ENCODE measurements around the gene RHEB.

Gene RHEB

DNA sequence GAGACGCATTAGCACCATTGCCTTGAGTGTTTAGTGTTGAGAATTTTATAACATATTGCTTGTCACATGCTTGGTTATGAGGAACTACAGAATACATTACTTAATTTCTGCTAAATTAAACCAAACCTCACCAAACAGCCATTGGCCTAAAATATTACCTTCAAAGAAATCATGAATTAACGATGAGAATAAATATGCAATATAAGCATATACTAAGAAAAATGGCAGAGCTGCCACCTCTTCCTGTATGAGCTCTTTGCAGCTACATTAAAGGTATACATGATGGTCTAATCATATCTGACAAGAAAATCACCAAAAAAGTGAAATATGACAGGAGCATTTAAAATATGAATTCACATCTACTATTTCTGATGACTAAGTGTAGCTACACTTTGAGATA is 5.2 kb upstream of the RHEB start:
- DNase-seq: no peak

DNA sequence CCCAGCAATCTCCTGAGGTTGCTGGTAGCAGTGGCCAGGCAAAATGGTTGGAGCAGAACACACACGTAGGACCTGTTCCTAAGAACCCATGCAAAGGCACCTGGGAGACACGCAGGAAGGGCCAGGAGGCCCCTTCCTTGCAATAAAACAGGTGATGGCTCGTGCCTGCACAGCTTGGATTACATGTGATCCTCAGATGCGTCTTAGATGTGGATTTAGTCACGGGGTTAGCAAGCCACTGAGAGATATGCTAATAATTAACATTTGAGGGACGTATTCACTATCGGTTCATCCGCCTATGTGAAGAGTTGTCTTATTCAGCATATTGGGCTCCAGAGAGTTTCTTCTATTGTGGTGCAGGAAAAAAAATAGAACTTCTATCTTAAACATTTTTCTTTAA is 4.6 kb upstream of the RHEB start:
- no peak for DNase-seq

DNA sequence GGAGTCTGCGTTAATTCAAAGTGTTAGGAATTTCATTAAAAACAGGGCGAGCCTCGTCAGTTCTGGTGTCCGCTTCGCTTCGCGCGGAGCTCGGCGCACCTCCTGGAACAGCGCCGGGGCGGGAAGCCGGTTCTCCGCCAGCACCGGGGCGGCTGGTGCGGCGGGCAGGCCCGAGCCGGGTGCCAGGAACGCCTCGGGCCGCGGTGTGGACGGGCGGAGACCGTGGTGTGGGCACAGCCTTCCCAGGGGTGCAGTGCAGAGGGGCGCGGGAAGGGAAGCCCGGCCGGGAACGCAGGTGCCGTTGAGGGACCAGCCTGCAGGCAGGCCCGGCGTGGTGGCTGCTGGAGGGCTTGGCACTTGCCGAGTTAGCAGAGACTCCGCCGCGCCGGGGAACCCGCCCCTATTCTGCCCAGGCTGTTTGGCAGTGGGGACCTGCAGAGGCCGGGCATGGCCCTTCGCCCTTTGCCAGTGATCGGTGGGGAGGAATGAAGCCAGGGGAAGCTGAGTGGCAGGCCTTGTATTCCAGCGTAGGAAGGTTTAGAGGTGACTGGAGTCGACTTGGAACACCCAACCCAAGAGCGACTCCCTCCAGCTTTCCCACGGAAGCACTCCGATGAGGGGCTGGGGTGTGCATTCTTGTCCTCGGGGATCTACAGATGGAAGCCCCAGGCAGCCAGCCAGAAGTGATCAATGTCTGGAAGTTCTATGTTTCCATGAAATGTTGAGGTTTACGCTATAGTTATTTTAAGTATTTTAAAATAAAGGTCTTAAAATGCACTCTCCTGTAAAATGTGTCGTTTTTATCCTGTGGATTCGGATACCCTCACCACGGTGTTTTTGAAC is 945 bp upstream of the RHEB start:
- peak in 3 of 5 experiments; percentile 2 to 42 (median 18) for DNase-seq

DNA sequence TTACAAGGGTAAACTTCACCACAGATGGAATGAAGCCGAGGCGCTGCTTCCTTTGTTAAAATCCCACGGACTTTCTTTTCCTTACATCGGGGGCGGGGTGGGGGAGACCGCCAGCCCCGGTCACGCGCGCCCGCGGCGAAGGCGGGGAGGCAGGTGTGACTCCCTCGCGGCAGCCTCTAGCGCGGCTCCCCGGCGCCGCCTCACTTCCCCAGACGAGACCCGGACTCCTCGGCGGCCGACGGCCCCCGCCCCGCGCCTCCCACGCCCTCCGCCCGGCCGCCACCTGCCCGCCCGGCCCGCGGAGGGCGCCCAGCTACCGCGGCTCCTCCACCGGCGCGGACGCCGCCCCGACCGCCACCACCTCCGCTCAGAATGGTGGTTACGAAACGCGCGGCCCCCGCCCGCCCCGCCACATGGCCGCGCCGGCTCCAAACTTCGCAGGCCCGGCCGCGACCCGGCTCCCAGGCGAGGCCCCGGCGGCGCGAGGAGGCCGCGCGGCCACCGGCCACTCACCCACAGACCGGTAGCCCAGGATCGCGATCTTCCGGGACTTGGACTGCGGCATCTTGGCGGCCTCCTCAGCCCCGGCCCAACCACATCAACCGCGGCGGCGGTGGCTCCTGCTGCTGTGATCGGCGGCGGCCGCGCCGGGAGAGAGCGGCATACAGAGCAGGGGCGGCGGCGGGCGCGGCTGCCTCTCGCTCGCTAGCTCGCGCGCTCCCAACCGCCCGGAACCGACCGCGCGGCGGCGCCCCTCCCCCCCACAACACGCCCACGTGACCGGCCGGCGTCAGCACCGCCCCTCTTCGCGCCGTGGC is 539 bp downstream of the RHEB start:
- peak; percentile 32 to 68 (median 57) for DNase-seq

DNA sequence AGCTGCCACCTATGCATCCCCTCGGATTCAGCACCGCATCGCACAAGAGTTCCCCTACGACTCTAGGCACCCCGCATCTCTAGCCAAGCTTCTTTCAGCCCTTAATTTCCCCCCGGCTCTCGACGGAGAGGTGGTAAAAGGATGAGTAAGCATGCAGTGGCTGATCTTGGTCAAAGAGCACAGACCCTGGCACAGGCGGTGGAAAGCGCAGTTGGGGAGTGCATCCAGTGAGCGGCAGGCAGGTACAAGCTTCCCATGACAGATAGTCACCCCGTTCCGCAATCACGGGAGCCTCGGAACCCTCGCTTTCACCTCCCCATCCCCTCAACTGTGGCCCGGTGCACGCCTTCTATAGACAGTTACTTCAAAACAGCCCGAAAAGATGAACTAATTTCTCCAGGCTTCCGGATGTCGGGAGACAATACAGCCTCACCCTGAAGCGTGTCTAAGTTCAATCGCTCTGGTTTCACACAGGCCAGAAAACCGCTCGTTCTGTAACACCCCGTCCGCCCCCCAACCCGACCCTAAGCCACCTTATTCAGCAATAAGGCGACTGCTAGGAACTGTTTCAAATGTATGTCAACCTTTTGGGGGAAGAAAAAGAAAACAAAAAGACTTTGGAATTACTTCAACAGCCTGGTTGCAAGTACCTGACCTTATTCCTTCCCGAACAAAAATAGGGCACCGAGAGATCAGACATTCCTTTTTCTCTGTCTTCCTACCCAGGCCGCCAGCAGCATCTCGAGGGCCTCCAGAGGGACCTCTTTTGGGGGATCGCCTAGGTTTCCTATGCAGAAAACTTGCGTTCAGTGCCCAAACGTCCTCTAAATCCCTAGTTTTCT is 1.4 kb downstream of the RHEB start:
- peak in 4 of 5 experiments; percentile 15 to 73 (median 45) for DNase-seq

DNA sequence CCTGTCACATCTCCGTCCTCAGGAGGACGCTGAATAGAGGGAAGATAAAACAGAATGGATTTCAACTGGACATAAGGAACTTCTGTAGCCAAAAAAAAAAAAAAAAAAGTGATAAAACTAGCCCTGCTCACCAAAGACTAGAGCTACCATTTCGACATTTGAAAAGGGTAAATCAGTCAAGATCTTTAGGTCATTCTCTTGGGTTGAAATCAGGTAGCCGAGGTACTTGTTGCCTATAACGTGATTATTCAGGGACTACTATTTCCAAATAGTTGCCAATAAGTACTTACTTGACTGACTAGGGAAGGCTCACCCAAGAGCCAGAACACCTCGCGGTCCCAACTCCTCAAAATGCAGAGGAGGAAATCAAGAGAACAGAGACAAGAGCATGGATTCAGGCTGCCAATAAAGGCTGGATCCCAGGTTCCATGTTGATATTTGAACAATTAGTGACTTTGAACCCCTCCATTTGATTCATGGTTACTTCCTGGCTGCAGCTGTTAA is 2.0 kb downstream of the RHEB start:
- DNase-seq: no peak

DNA sequence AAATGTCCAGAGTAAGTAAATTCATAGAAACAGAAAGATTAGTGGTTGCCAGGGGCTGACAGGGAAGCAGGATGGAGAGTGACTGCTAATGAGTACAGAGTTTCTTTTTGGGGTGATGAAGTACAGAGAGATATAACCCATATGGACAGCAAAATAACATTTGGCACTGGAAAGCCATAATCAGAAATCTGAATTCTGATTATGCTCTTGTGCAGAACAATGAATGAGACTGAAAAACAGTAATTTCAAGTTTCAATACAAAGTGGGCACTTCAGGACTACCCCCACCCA is 4.5 kb downstream of the RHEB start:
- no peak for DNase-seq

DNA sequence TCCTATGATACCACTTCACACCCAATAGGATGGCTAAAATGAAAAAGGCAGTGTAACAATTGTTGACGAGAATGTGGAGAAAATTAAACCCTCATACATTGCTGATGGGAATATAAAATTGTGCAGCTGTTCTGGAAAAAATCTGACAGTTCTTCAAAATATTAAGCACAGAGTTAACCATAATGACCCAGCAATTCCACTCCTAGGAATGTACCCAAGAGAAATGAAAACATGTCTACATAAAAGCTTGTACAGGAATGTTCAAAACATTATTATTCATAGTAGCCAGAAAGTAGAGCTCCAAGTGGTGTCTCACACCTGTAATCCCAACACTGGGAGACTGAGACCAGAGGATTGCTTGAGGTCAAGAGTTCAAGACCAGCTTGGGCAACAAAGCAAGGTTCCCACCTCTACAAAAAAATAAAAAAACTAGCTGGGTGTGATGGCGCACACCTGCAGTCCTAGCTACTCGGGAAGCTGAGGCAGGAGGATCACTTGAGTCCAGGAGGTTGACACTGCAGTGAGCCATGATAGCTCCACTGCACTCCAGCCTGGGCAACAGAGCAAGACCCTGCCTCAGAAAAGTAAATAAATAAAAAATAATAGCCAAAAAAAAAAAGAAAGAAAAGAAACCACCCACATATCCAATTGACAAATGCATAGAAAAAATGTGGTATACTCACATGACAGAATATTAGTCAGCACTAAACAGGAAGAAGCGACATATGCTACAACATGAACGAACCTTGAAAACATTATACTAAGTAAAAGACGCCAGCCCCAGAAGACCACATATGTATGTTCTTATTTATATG is 5.0 kb downstream of the RHEB start:
- peak in 1 of 5 experiments; percentile 45 for DNase-seq

DNA sequence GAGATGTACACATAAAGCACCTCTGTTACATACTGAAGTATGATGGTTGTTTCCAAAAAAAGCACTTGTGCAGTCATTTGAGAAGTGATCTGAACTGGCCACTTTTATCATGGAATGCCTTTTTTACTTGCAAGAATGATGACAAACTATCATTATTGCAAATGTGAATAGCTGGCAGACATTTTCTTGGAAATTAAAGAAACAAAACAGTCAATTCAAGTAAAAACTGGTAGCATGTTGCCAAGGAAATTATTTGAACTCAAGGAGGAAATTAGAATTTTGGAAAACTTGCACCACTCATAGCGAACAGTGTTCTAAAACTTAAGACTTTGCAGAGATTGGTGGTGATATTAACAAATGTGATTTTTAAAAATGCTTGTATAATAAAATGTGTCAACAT is 6.6 kb downstream of the RHEB start:
- DNase-seq: no peak

DNA sequence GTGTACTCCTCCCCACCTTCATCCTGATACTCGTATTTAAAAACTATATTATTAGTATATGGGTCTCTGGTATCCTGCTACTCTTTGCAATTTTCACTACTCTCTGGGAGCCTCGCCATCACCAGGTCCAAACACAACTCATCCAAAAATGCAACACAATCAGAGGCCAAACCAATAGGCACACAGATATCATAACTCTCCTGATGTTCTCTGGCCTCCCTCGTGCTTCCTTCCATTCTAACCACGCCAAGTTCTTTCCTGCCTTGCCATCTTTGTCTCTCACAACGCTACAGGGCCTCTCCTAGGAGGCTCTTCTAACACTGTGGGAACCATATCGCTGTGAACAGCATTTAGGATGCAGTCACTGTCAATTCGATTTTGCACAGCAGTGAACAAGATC is 7.3 kb downstream of the RHEB start:
- DNase-seq: no peak

DNA sequence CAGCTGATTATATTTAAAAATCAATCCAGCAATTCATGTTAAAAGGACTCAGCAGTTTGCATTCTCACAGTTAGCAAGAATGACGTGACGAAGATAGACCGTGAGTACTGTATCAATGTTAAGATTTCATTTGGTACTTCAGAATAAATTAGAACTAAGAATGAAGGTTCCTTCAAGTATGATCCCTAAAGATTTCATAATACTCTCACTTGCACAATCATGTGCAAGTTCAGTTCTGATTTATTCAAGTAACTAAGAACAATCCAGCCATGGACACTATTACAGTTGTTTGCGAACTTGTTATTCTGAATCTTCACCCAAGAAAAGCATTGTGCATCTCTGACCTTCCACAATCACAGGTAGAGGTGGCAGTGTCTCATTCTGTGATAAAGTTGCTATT is 7.7 kb downstream of the RHEB start:
- no peak for DNase-seq

DNA sequence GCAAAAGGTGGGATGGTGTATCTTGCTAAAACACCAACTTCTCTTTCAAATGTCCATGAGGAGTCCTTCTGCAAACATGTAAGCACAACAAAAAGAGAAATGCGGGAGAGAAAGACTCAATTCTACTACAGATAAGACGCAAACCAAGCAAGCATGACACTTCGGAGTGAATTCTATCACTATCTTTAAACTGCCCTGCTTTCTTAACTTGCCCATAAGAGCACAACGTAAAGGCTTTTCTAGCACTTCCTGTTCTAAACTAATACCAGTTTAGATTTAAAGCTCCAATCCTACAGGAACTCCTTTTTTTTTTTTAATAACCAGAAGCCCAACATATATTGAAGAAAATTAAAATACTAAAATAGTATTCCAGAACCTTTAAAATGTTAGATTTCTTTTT is 8.4 kb downstream of the RHEB start:
- no peak for DNase-seq

DNA sequence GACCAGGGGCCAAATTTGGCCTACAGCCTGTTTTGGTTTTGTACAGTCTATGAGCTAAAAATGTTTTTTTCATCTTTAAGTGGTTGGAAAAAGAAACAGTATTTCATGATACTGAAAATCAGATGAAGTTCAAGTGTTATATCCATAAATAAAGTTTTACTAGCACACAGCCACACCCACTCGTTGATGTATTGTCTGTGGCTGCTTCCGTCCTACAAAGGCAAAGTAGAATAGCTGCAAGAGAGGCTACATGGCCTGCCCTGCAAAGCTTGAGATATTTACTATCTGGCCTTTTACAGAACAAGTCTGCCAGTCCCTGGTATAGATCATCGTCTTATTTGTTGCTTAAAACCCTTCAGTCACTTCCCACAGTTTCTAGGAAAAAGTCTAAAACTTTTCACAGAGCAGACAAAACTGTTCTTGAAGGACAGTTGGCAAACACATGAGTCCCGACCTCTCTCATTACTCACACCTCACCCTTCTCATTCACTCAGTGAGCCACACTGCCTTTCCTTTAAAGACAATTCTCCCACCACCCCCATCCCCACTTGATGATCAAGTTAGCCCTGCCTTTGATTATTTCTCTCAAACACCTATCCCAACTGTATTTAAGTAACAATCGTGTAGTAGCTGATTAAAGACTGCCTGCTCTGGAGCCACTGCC is 9.9 kb downstream of the RHEB start:
- DNase-seq: no peak

DNA sequence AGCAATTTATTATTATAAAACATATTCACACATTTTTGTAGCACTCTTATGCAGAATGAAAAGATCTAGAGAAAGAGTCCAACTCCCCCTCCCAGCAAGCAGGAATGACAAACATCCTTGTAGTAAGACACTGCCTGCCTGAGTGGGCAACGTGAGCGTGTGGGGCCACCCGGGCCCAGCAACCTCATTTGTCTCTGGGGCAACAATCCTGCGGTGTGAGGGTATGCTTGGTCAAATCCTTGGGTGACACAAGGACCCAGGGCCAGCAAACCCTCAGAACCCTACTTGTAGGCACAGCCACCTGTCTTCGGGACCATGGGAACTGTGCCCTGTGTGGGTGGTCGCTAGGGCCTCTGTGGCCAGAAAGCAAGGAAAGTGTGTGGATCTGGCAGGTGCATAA is 10.7 kb downstream of the RHEB start:
- DNase-seq: no peak

DNA sequence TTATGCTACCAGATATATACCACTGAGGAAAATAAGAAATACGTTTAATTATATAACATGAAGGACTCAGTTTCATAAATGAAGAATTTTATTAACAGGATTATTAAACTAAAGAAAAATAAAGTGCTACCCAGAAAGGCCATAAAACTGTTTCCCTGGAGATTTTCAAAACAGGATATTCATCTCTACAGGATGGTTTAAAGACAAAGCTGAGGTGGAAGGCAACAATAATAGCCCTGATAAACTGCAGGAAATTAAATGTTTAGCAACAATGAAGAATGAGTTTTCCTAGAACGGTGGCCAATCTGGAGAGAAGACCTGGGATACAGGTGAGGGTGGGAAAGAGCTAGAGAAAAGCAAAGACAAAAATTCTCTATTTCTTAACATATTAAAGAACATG is 11.9 kb downstream of the RHEB start:
- DNase-seq: no peak

DNA sequence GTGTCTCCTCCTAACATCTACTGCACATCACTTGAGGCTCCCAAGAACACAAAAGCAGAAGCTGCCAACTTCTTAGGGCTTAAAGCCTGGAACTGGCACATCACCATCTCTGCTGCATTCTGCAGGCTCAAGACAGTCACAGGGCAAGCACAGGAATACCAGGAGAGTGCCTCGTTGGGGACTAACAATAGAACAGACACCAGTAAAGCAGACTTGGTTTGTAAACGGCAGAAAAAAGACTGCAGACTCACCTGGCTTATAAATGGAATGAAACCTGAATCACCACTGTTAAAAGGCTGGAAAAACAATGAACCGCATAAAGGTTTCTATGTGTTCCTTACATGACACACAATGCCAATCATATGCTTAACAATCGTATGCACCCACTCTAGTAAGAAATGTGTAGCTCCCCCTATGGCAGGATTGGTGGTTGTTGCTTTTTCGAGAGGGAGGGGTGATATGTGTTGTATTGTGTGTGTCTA is 12.8 kb downstream of the RHEB start:
- peak in 1 of 5 experiments; percentile 14 for DNase-seq

DNA sequence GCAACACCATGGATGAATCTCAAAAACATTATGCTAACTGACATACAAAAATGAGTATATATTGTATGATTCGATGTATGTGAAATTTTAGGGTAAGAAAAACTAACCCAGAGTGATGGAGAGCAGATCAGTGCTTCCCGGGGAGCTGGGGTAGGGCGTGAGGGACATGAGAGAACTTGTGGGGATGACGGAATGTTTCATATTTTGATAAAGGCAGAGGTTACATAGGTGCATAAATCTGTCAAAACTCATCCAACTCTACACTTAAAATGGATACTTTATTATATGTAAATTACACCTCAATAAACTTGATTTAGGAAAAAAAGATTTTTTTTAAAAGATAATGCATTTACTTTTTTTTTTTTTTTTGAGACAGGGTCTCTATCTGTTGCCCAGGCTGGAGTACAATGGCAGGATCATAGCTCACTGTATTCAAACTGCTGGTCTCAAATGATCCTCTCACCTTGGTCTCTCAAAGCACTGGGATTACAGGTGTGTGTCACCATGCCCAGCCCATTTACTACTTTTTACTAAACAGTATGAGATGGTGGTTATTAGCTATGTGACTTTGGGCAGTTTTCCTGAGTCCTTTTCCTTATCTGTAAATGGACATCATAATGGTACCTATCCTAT is 13.7 kb downstream of the RHEB start:
- no peak for DNase-seq

DNA sequence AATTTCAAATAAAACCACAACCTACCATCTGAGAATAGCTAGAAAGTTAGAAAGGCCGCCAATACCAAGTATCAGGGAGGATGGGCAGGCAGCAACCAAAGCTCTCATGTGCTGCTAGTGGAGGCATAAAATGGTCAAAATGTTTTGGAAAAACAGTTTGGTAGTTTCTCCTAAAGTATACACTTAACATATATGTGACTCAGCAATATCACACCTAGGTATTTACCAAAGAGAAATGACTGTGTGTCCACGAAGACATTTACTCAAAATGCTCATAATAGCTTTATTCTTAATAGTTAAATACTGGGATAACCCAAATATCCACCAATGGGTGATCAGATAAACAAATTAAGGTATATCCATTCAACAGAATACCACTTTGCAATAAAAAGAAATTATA is 14.3 kb downstream of the RHEB start:
- DNase-seq: peak in 1 of 5 experiments; percentile 13

DNA sequence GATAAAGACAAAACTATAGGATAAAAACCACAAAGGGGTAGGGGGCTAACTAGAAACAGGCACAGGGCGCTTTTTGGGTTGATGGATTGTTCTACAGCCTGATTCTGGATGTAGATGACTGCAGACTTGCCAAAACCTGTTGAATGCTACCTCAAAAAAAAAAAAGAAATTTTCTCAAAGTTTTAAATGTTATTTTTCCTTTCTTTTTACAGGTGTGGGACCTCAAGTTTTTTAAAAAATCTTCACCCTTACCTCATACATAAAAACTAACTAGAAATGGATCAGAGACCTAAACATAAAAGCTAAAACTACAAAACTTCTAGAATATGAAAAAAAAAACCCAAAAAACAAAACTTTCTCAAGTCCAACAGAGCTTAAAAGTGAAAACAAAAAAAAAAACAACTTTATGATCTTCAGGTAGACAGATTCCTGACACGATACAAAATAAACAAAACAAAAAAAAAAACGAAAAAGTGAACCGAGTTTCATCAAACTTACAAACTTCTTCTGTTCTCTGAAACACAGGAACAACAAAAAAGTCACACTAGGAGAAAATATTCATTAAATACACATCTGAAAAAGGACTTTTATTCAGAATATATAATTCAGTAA is 14.9 kb downstream of the RHEB start:
- DNase-seq: no peak

DNA sequence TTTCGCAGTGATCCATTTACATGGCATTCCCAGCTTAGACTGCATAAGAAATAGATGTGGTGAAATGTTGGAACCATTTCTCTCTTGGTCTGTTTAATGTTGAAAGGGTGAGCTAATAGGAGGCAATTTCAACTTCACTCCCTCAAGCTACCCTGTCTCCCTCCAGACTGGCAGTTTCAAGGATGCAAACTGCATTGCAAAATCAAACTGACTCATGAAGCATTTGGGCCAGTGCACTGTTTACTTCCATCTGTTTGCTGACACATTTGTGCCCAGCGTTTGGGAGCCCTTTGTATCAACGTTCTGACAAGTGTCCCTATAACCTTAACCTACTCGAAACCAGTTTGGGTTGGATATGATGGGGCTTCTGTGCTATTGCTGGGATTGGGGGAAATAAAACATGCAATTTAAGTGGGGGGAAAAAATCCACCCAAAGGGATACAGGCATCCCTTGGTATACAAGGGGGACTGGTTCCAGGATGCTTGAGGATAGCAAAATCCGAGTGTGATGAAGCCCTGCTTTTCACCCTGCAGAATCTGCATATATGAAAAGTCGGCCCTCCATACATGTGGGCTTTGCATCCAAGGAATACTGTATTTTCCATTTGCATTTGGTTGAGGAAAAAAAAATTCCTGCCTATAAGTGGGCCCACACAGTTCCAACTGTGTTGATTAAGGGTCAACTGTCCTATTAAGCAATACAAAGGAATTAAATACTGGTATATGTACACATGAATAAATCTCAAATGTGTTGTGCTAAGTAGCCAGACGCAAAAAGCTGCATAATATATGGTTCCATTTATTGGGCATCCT is 15.6 kb downstream of the RHEB start:
- DNase-seq: no peak

Data from T-helper 2 cell (primary cell).